HG03039 (cell line): Measurements from ENCODE around the gene ARID1B.

ENCODE experiments used
- ATAC-seq: cut with Tn5 transposase; IDR thresholded peaks from one replicate; pipeline ENCODE4 v1.9.1; 2021; ENCODE audit warnings: mild to moderate bottlenecking, moderate library complexity; ENCODE audit not compliant: unreplicated experiment

The ARID1B gene

DNA sequence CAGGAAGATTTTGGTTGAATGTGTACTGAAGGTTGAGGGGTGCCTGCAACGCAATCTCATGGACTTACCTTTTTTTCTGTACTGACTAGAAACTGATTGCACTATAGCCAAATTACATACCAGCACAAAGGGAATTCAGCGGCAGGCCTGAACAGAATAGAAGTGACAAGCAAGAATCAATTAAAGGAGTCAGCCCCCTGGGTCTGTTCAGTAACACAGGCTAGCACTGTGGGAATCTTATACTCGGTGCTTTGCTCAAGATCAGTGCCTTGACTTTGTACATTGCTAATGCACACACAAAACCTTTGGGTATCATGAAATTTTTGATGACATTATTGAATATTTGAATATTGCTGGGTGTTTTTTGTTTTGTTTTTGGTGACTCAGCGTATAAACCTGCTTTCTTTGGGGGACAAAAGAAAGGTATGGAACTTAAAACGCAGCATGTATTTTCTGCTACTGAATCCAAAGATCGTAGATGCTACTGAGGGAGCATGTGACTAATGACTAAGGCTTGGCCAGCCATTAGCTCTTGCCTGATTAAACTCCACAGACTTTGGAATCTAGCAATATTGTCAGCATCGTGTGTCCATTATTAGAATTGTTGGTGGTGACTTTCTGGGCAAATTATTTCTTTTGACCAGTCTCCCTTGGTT lies 236.6 kb downstream of the ARID1B start:
- ATAC-seq, result no peak

DNA sequence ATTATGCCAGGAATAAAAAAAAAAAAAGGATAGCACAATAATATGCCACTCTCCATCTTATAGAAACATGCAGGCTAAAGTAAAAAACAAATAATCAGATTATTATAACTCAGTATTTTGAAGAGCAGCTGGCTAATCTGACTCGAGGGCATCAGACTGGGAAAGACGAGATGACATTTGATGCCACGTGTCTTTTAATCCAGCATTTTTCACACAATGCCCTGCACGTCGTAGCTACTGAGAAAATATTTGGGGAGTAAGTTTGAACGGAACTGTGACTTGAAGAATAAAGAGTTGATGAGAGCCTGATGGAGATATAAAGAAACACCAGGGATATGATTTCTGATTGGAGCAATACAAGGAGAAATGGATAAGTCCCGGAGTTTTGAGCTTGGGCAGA lies 237.7 kb downstream of the ARID1B start:
- no peak for ATAC-seq

DNA sequence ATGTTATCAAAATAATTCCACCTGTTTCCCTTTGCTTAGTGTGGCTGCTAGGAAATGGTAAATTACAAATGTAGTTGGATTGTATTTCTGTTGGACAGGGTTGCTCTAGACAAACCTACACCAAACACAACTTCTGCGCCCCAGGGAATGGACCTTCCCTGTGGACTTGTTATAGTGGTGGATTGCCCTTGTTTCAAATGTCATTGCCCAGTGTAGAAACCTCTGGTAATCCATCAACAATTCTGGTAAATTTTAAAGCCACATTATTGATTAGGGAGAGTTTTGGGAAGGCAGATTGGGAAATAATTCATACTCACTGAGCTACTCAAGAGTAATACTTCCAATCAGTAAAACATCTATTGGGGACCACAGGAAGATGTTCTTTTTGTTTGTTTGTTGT lies 239.8 kb downstream of the ARID1B start:
- no peak for ATAC-seq

DNA sequence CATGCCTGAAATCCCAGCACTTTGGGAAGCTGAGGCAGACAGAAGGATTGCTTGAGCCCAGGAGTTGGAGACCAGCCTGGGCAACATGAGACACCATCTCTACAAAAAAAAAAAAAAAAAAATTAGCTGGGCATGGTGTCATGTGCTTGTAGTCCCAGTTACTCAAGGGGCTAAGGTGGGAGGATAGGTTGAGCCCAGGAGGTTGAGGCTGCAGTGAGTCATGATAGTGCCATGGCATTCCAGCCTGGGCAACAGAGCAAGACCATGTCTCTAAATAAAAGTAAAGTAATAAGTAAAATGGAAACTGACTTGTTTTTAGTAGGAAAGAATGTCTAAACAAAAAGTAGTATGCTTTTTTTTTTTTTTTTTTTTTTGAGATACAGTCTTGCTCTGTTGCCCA lies 240.7 kb downstream of the ARID1B start:
- no peak for ATAC-seq

DNA sequence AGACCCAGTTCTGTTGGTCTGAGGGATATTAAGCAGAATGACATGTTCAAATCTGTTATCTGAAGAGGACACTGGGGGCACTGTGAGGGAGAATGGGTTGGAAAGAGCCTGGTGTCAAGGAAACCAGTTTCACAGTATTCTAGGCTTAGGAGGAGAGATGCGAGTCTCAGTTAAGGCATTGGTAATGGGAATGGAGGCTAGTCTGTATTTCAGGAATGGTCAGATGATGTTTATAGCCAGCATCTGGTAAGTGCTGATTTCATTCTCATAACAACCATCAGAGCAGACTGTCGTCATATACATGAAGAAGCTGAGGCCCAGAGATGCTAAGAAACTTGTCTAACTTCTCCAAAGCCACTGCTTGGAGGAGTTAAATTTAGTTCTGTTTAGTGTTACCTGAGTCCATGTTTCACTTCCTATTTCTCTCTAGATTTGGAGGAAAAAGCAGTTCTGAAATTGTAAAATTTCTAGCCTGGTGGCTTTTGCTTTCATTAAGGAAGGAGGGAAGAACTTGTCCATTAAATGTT lies 242.0 kb downstream of the ARID1B start:
- ATAC-seq, result no peak

DNA sequence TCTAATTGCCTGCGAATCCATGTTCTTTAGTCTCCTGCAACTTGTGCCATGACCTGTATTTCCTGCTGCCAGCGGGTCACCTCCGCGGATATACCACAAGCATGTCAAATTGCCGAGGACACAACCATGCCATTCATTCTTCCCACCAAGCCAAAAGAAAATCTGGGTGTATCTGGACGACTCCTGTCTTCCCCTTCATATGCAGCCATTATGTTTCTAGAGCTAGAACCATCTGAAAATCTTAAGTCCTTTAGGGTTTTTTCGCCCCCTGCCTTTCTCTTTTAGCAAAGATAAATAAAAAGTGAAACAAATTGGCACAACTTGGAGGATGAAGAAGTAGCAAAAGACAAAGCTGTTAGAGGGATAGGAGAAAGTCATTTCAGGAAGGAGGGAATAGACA lies 242.6 kb downstream of the ARID1B start:
- no peak for ATAC-seq

DNA sequence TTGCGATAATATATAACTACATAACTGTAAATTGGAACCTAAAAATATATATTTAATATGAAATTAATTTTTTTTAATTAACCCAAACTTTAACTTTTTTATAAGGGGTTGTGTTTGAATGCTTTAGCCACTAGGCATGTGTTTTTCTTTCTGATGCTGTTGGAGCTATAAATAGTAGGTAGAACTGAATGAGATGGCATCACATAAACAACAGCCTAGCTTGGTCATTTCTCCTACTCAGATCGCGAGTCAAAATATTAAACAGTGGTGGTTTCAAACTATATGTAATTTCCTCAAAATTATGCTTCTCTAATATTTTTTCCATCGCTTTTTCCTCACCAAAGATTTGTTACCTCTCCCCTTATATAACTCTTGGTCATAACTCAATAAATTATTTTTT lies 243.2 kb downstream of the ARID1B start:
- ATAC-seq, result no peak

DNA sequence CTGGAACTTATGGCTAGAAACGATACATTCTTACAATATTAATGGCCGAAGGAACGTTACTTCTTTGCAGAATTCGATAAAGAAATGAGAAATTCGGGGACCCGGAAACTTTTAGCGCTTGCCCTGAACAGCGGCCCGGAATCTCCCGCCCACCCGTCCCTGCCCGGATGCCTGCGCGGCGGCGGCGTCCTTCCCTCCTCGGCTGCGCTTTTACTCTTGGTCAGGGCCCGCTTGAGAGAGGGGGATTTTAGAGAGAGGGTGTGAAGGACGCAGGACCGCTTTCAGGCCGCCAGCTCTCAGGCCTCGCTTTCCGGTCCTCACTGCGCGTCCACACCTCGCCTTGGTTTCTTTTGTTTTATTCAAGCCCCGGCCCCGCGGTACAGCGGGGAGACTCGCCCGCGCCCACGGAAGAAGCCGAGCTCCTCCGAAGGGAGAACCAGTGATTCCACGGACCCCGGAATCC lies 243.7 kb downstream of the ARID1B start:
- peak; percentile 33 for ATAC-seq

DNA sequence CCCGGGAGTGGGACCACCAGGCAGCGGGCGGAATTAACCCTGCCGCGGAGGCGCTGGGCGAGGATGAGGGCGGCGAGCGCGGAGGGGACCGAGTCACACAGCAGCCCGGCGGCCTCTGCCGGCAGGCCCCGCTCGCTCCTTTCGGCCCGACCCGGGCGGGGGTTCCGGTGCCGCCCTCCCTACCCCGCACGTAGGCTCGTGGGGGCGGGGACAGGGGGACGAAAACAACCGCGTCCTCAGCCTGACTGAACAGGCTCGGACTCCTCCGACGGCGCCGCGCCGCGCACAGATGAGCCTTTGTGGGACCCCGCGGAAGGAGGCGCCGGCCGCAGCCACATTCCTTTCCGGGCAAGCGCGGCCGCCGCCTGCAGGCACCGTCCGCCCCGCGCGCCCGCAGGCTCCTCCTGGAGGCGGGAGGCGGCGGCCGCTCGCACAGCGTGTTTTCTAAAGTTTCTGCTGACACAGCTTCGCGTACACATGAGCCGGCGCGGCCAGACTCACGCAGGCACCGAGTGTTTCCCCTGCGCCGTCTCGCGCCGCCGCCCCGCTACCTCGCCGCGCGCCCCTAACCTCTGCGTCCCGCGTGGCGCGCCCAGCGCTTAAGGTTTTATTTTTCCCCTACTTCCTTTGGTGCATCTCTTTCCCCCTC lies 244.3 kb downstream of the ARID1B start:
- peak; percentile 69 for ATAC-seq

DNA sequence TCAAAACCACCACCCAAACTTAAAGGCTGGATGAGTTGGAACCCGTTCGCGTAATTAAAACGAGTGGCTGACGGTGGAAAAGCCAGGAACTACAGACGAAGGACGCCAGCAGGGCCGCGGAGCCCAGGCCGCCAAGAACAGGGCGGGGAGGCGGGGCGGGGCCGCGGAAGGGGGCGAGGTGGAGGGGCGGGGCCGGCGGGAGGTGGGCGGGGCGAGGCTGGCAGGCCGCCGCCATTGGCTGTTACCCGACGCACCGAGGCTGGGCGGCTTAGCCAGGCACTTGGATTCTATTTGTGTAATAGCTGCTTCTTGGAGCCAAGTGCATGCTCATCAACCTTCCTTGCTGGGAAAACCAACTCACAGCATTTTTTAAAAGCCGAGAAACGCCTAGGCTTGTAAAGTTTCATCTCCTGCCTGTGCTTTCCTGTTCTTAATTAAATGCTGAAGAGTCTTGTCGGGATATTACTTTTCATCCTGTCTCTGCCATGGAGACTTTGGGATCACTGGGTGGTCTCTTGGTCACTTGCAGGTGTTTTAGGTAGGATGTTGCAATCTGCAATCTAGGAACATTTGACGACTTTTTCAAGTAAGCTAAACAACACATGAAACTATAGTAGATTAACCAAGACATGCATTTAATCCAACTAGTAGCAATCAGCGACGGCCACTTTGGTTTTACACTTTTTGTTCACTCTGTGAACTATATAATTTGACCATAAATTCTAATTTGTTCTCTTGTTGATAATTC lies 245.0 kb downstream of the ARID1B start:
- ATAC-seq, result peak; percentile 48

DNA sequence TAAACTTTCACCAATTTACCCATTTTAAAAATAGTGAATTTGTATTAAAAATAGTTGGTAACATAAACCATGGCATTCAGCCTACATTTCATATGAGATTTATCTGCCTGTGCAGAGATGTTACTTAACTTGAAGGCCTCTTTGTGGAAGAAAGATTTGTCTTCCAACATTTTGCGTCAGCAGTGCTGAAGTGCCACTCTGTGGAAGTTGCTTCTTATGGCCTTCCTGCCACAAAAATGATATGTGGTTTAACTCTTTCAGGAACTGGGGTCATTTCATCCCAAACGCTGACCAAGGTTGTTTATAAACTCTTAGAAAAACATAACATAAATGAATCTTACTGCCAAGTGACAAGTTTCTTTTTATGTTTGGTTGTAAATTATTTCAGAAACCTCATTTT lies 246.8 kb downstream of the ARID1B start:
- no peak for ATAC-seq

DNA sequence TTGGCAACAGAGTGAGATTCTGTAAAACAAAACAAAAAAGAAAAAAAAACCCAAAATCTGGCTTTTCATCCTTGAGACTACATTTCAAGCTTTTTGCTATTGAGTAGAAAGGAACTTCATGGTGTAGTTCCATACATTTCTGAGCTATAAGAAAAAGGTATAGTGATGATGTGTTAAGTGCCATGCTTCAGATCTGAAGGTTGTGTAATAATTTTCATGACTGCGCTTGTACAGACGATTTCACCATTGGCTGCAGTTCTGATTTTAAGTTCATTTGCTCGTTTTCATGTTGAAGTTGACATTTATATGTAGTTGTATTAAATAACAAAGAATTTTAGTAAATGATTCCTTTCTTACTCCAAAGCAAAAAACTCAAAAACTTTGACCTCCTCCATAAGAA lies 247.6 kb downstream of the ARID1B start:
- ATAC-seq, result no peak

DNA sequence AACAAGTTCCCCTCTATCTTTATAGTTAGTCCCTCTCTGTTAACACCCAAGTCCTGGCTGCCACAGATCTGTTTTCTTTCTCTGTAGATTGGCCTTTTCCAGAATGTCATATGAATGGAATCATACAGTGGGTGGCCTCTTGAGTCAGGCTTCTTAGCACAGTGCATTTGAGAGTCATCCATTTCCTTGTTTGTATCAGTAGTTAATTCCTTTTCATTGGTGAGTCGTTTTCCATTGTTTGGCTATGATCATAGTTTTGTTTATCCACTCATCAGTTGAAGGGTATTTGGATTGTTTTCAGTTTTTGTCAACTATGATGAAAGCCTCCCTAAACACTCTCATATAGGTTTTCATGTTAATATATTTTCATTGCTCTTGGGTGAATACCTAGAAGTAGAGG lies 248.3 kb downstream of the ARID1B start:
- ATAC-seq, result no peak

DNA sequence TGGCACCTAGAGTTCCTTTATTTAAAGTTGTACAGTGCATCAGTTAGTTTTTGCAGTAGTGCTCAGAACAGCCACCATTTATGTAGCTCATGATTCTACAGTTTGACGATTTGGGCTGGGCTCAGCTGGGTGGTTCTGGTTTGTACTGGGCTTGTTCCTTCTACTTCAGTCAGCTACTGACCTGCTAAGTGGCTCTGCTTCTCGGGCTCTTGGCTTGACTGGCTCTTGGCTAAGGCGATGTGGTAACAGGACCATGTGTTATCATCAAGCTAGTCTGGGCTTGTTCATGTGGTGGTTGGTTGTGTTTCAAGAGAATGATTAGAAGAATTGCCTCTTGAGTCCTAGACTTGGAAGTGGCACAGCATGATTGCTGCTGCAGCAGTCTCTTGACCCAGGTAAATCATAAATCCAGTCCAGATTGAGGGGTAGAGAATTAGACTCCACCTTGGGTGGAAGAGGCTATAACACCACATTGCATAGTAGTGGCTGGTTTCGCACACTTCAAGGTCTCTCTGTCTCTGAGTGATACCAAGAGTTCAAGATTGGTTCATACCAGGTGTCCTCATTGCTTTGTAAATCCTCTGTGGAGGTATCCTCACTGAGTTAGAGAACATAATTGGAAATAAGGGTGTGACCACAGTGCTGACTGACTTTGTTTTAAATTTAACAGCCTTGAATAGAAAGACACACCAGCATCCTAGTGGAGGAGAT lies 253.0 kb downstream of the ARID1B start:
- ATAC-seq, result no peak

DNA sequence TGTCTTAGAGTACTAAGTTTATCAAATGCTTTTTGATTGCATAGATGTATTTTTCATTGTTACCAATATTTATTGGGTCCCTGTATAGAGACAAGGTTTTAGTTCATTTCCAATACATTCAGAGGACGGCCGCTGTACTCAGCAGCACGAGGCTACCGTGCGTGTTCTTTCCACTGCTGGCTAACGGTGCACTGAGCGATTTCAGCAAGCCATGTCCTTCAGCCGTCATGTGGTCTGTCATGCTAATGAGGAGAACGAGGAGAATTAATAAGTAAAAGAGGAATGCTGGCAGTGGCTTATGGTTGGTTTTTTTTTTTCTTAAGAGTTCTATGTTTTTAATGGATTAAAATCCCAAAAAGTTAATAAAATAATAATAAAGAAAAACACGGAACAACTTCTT lies 253.6 kb downstream of the ARID1B start:
- no peak for ATAC-seq

DNA sequence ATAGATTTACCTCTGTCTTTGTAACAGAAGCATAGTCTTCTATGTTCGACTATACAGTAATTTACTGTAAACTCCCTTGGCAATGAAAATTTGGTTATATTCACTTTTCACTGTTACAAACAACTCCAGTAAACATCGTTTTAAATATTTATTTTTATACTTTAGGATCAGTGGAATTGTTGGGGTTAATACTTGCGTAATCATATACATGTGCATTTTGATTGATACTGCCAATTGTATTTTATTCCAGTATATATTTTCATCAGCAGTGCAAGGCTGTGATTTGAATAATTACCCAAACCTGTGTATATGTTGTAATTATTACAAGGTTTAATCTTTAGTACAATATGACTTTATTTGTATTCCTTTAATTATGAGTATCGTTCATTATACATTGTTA lies 255.7 kb downstream of the ARID1B start:
- no peak for ATAC-seq

DNA sequence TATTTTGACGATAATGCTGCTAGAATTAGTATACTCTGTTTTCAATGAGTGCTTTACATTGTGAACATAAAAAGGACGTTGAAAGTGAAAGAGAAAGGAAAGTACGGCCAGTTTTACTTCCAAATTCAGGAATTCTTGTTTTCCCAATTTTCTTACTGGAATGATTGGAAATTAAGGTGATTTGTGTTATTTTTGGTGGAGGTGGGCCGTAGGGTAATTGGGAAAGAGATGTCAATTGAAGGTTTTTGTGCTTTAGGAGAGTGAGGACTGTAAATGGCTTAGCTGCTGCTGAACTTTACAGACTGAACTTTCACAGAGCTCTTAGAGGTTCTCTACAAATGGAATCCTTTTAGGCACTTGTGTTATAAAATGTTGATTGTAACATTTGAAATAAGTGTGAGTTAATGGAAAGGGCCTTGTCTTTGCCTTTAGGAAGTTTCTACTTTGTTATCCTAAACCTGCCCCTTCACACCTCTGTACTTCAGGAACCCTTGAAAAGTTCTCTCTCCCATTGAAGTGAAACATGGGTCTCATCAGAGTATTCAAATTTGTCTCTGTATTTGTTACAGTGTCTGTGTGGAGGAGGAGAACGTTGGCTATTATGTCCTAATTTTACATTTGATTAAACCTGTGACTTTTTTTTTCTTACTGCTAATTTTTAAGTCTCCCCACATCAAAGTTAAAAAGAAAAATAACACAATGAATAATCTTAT lies 256.4 kb downstream of the ARID1B start:
- ATAC-seq, result no peak

DNA sequence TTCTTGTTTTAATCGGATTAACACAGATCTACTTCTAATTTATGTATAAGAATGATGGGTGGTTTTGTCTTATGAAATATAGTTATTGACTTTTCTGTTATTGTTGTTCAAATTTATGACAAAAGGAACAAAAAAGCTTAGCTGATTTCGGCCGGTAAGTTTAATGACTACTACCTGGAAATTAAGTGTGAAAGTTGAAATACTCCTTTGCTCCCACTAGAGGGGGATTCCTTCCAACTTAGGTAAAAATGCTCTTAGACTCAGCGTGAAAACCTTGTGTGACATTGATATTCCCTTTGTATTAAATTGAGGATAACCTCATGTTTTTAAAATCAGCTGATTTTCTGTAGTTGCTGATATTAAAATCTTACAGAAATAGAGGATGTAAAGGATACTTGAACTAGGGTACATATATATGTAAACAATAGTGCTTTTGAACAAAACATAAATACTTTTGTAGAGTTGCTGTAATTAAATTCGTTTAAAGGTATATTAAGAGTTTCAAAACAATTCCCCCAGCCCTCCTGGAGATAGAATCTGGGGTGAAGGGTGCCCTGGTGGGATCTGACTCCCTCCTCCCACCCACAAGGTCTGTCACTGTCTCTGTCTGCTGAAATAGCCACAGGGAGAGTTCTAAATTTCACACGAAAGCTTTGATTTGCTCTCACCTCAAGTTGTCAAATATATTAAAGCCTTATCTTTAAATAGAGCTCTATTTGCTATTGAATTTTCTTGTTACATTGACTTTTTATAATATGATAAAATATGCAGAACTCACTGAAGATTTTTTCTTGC lies 257.5 kb downstream of the ARID1B start:
- no peak for ATAC-seq

DNA sequence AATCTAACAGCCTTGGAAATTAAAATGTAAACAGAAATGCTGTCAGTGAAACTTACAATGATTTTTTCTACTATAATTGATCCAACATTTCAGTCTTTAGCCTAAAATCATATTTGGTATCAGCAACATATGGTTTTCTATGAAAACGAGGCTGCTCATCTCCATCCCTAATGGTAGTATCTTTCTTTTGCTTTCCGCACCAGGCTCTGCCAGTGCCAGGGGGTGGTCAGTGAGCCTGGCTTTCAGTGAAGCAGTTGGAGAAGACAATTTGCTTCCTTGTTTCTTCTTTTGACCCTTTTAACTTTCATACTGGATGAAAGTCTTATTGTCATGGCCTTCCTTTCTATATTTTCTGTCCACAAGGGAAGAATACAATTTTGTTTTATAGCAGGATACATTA lies 258.4 kb downstream of the ARID1B start:
- ATAC-seq, result no peak

DNA sequence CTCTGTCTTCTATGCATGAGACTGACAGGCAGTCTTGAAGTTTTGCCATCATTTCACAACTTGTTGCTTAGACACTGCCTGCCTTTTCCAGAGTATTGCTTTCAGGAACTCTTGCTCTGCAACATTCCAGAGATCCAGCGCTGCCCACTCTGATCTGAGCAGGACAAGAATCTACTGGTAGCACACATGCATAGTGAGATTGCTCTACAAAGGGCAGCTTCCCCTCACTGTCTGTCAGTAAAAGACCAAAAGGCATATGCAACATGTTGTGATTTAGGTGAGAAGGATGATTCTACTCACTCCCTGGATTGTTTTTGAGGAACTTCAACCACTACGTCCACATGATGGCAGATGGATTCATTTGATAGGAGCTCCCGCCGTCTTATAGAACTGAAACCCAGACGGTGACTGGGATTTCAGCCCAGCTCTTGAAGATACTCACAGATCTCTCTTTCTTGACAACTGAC lies 259.1 kb downstream of the ARID1B start:
- ATAC-seq, result no peak
